Measurements from ENCODE around the gene CACNA1S.

Gene CACNA1S

GRCh38 chr1:200999667-201000066 lies 112.6 kb downstream of the CACNA1S start:
- H3K4me3 ChIP-seq (ENCODE audit: low read length) = no peak overlapping the region
- DNase-seq (ENCODE audit: low read depth) = no peak
- TF ChIP-seq CTCF (IDR thresholded peaks at IDR 0.05; ENCODE audit: insufficient read depth, low read depth, low read length, missing control alignments) = no peak

- H3K4me3 ChIP-seq (ENCODE audit: low read length) = no peak overlapping the region
- no peak for TF ChIP-seq CTCF (IDR thresholded peaks at IDR 0.05; ENCODE audit: insufficient read depth, low read depth, low read length, missing control alignments)
- no peak for DNase-seq (ENCODE audit: low read depth)
Observed at GRCh38 chr1:200998323-200998722, 113.9 kb downstream of the CACNA1S start.

- no peak for DNase-seq (ENCODE audit: low read depth)
- no peak for TF ChIP-seq CTCF (IDR thresholded peaks at IDR 0.05; ENCODE audit: insufficient read depth, low read depth, low read length, missing control alignments)
- no peak overlapping the region for H3K4me3 ChIP-seq (ENCODE audit: low read length)
Observed at GRCh38 chr1:200992382-200993048, 119.7 kb downstream of the CACNA1S start.

GRCh38 chr1:200991097-200991614 lies 121.1 kb downstream of the CACNA1S start:
- no peak for DNase-seq (ENCODE audit: low read depth)
- H3K4me3 ChIP-seq (ENCODE audit: low read length) = no peak overlapping the region
- TF ChIP-seq CTCF (IDR thresholded peaks at IDR 0.05; ENCODE audit: insufficient read depth, low read depth, low read length, missing control alignments) = no peak

- TF ChIP-seq CTCF (IDR thresholded peaks at IDR 0.05; ENCODE audit: insufficient read depth, low read depth, low read length, missing control alignments) = no peak
Observed at GRCh38 chr1:200990114-200990513, 122.1 kb downstream of the CACNA1S start.

More at GRCh38 chr1:200990114-200990513, 122.1 kb downstream of the CACNA1S start:
- H3K4me3 ChIP-seq (ENCODE audit: low read length) = no peak overlapping the region
- DNase-seq (ENCODE audit: low read depth) = no peak
